GM18502 (cell line): Measurements from ENCODE around the gene MYO18B.

Experiments used
- ATAC-seq: cut with Tn5 transposase; IDR thresholded peaks from one replicate; pipeline ENCODE4 v1.9.1; 2021; ENCODE audit warnings: mild to moderate bottlenecking; ENCODE audit not compliant: unreplicated experiment, poor library complexity

The MYO18B gene

DNA sequence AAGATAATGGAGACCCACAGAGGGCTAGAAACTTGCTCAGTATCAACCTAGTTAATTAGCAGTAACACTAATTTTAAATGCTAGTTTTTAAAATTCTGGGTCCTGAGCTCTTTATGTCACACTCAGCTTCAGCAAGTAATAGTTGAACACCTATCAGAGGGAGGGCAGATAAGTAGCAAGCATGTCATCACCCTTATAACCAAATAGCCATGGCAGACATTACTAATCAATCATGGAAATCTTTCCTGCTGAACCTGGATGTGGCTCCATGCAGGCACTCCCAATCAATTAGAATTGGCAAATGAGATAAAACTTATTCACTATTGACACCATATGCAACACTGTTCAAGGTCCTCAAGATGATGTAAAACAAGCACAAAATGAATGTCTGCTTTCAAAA, 315.7 kb downstream of the MYO18B start:
- no peak for ATAC-seq

DNA sequence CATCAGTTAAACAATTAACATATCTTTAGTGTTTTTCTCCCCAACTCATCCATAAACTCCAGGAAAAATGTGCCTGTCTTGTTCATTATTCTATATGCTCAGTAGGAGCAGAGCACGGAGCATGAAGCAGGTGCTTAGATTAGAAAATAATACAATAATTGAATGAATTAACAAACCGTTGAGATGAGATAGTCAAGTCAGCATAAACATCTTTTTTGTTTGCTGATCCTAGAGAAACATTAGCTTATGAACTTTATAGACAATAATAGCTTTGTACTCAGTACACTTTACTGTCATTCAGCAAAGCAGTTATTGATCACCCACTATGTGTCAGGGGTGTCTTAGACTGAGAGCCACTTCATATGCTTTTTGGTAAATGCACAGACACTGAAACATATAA, 322.1 kb downstream of the MYO18B start:
- no peak for ATAC-seq

DNA sequence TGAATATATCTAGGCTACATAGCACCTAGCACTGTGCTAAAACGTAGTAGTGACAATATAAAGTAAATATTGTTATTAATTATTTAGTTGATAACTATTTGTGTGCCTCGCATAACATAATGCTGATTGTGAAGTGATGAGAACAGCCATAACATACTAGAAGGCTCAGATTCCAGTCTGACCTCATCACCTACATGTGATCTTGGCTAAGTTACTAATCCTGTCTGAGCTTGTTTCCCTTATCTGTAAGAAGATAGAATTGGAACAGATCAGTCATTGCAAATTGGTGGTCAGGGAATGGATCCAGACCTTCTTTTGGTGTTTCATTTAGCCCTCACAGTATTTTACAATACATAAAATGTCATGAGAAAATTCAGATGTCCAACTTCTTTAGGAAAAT, 323.9 kb downstream of the MYO18B start:
- no peak for ATAC-seq

DNA sequence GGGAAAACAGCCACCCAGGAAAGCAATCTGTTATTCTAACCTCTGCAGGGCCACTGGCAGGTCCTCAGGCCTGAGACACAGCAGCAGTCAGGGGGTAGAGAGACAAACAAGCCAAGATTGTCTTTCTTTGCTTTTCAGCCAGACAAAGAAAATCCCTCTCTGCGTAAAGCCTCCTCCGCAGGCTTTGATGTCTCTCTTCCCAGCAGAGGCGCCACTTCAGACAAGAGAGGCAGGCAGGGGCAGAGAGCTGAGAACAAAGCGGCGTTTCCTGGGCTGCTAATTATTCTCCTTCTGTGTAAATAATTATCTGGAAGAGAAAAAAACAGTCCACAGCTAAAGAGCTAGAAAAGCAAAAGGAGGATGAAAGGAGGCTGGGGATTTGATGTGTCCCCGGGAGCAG, 324.5 kb downstream of the MYO18B start:
- no peak for ATAC-seq

DNA sequence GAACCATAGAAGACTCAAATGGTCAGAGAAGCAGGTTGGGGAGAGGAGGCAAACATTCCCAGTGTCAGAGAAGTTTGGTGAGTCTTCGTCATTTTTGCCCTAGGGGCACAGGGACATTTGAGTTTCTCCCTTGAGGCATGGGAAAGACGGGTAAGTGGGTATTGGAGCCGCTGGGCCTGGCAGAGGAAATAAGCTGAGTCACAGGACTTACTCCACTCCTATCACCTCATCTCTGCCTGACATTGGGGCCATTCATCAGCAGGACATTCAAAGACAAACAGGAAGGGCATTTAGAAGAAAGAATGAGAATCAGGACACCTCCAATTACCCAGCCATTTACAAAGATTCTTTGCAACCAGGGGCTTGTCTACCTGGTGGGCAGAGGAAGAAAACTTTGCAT, 326.6 kb downstream of the MYO18B start:
- no peak for ATAC-seq

DNA sequence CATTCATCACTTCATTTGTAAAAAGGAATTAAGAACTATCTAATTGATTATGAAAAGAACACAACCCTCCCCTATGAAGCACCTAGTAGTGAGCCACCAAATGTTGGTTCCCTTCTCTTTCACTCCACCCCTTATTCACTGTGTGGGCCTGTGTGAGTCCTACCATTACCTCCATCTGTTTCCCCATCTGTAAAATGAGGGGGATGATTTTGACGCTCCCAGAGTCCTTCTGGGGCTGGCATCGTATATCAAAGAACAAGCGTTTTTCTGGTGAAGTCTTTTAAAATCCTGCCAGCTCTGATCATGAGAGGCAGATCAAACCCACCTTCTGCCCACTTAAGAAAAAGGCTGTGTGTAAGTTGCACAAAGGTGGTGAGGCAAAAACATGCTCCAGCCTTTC, 330.6 kb downstream of the MYO18B start:
- no peak for ATAC-seq

DNA sequence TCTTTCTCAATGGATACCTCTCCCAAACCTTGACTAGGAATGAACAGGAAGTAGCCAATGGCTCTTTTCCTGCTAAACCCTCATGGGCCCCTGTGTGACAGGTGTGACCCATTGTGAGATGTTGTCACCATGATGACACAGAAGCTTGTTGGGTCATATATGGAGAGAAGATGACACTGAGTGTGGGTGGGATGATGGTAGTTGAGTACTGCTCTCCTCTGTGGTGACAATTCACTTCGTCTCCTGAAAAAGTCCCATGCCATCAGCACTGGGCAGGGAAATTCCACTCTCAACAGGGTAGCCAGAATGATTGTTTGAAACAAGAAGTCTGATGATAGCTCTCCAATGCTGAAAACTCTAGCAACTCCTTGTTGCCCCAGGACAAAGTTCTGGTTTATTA, 333.3 kb downstream of the MYO18B start:
- ATAC-seq = no peak

DNA sequence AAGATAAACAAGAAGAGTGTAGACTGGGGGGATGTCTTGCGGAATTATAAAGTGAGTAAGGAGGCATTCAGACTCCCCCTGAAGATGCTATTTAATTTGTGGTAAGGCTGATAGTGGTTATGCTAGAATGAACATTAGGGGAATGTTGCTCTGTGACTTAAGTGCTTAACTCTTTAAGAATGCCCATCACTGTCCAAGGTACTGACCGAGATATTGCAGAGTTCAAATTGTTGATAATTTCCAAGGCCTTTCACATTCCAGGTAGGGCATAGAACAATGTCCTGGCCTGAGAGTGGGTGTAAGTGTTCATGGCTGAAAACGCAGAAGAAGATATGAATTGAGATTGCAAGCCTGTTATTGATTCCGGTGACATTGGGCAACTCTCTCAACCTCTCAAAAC, 337.0 kb downstream of the MYO18B start:
- ATAC-seq = no peak
